ENCODE measurements around the gene DCST1. TPM values are rescaled to one million over a fixed set of nuclear protein-coding genes. Genes with fewer than 3 reads are reported as not detected.

DCST1 gene
- total RNA-seq, 1 experiment from 2014 or later: not detected

DNA sequence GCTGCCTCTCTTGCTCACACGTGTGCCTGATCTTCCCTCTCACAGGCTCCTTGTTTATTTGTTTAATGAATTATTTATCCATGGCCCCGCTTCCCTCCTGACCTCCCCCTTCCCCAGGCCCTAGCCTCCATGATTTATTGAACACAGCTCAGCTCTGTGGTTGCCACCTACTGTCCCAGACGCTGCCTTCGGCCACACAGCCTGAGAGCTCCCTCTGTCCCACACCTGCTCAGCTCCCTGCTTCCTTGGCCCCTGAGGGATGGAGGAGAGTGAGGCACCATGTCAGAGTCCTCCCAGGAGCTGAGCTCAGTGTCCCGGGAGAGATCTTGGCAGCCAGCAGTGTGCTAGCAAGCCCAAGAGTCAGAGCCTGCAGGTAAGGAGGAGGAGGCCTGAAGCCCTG, 41.9 kb downstream of the DCST1 start:
- ChIA-PET CTCF (interaction anchor here (0.5 kb wide), 1 partner anchor 11 kb away, joined by 3 read pairs; no protein-coding TSS in a partner anchor), POLR2A (ENCODE audit: unreplicated experiment) (no interaction called here)
- Histone ChIP-seq H3K9me2 (replicated peaks; ENCODE audit: low read length) (no peaks in the 10 kb centered on the region), H3K9me3 (ENCODE audit: low read length) (no peaks in the 10 kb centered on the region), H3K27me3 (ENCODE audit: low read length) (peaks cover 17% of the 10 kb centered on the region), H3K4me1 (ENCODE audit: insufficient read depth, low read length) (peaks cover 35% of the 10 kb centered on the region), H4K20me1 (ENCODE audit: low read length) (no peaks in the 10 kb centered on the region), H2AFZ (ENCODE audit: low read length) (no peak overlapping the region), H3K4me3 (ENCODE audit: low read length) (no peak overlapping the region), H3K4me2 (ENCODE audit: low read length) (no peak overlapping the region), H3K36me3 (ENCODE audit: low read depth, low read length) (no peaks in the 10 kb centered on the region), H3F3A (ENCODE audit: low read length, unreplicated experiment) (no peaks in the 10 kb centered on the region), H3K27ac (ENCODE audit: low read length) (no peak overlapping the region), H3K9ac (ENCODE audit: low read length) (no peak overlapping the region), H3K79me2 (ENCODE audit: low read length) (no peaks in the 10 kb centered on the region)
- DNase-seq: no peak
- no peak for ATAC-seq
- TF ChIP-seq EZH2 (IDR thresholded peaks at IDR 0.05; ENCODE audit: low read length, unreplicated experiment) (no peak), CTCF (conservative IDR thresholded peaks at IDR 0.05; ENCODE audit: low read depth, low read length) (no peak), EZH2phosphoT487 (IDR thresholded peaks at IDR 0.05; ENCODE audit: borderline replicate concordance, low read length) (no peak)
- BruUV-seq (replicated peaks): no TSS peak
- intact Hi-C loops (cut with micrococcal nuclease): no loop called here

- H3K4me2 ChIP-seq (ENCODE audit: low read length): no peak overlapping the region
- no peaks in the 10 kb centered on the region for H3K9me3 ChIP-seq (ENCODE audit: low read length)
- H3F3A ChIP-seq (ENCODE audit: low read length, unreplicated experiment): no peaks in the 10 kb centered on the region
- H2AFZ ChIP-seq (ENCODE audit: low read length): no peak overlapping the region
- H3K79me2 ChIP-seq (ENCODE audit: low read length): no peaks in the 10 kb centered on the region
- no peaks in the 10 kb centered on the region for H3K36me3 ChIP-seq (ENCODE audit: low read depth, low read length)
- H4K20me1 ChIP-seq (ENCODE audit: low read length): no peaks in the 10 kb centered on the region
- H3K27me3 ChIP-seq (ENCODE audit: low read length): peaks cover 25% of the 10 kb centered on the region
- H3K9me2 ChIP-seq (replicated peaks; ENCODE audit: low read length): no peaks in the 10 kb centered on the region
- no TSS peak for BruUV-seq (replicated peaks)
- CTCF ChIA-PET: no interaction called here
- no peak for ATAC-seq
- POLR2A ChIA-PET (ENCODE audit: unreplicated experiment): interaction anchor here (0.6 kb wide), 1 partner anchor 28 kb away, joined by 4 read pairs; no protein-coding TSS in a partner anchor
- H3K4me3 ChIP-seq (ENCODE audit: low read length): no peak overlapping the region
- no peak for DNase-seq
- H3K9ac ChIP-seq (ENCODE audit: low read length): no peak overlapping the region
- TF ChIP-seq EZH2phosphoT487 (IDR thresholded peaks at IDR 0.05; ENCODE audit: borderline replicate concordance, low read length) (no peak), EZH2 (IDR thresholded peaks at IDR 0.05; ENCODE audit: low read length, unreplicated experiment) (no peak), CTCF (conservative IDR thresholded peaks at IDR 0.05; ENCODE audit: low read depth, low read length) (no peak)
- intact Hi-C loops (cut with micrococcal nuclease): no loop called here
- no peak overlapping the region for H3K27ac ChIP-seq (ENCODE audit: low read length)
- peaks cover 36% of the 10 kb centered on the region for H3K4me1 ChIP-seq (ENCODE audit: insufficient read depth, low read length)
Measured at GRCh38 chr1:155076371-155076770, 42.7 kb downstream of the DCST1 start.

DNA sequence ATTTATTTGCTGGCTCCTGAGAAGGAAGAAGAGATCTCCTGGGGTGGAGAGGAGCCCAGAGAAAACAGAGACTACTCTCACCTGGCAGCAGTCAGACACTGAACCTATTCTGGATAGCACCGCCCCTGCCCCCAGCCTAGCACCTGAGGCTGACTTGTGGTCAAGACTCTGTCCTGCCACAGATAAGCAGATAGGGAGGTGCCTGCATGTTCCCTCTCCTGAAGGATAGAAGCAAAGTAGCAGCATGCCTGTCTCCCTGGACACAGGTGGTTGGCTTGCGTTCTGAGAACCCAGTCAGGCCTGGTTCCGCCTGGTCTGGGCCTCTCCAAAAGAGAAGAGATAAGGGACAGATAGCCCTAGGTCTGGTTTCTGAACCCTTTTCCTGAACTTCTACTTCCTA, 43.7 kb downstream of the DCST1 start:
- Histone ChIP-seq H3F3A (ENCODE audit: low read length, unreplicated experiment) (no peaks in the 10 kb centered on the region), H3K4me1 (ENCODE audit: insufficient read depth, low read length) (peaks cover 44% of the 10 kb centered on the region), H3K9ac (ENCODE audit: low read length) (no peak overlapping the region), H3K4me2 (ENCODE audit: low read length) (no peak overlapping the region), H2AFZ (ENCODE audit: low read length) (no peak overlapping the region), H4K20me1 (ENCODE audit: low read length) (no peaks in the 10 kb centered on the region), H3K27me3 (ENCODE audit: low read length) (peaks cover 35% of the 10 kb centered on the region), H3K9me2 (replicated peaks; ENCODE audit: low read length) (no peaks in the 10 kb centered on the region), H3K9me3 (ENCODE audit: low read length) (no peaks in the 10 kb centered on the region), H3K36me3 (ENCODE audit: low read depth, low read length) (no peaks in the 10 kb centered on the region), H3K79me2 (ENCODE audit: low read length) (no peaks in the 10 kb centered on the region), H3K4me3 (ENCODE audit: low read length) (no peak overlapping the region), H3K27ac (ENCODE audit: low read length) (no peak overlapping the region)
- no TSS peak for BruUV-seq (replicated peaks)
- ChIA-PET POLR2A (ENCODE audit: unreplicated experiment) (interaction anchor here (0.5 kb wide), 1 partner anchor 24 kb away, joined by 12 read pairs; no protein-coding TSS in a partner anchor), CTCF (no interaction called here)
- intact Hi-C loops (cut with micrococcal nuclease): no loop called here
- DNase-seq: no peak
- no peak for TF ChIP-seq EZH2phosphoT487 (IDR thresholded peaks at IDR 0.05; ENCODE audit: borderline replicate concordance, low read length)
- TF ChIP-seq EZH2 (IDR thresholded peaks at IDR 0.05; ENCODE audit: low read length, unreplicated experiment): no peak
- TF ChIP-seq CTCF (conservative IDR thresholded peaks at IDR 0.05; ENCODE audit: low read depth, low read length): no peak
- no peak for ATAC-seq
